Endothelial cell of umbilical vein (primary cell): ENCODE results near the gene PCDHGA2. TPM values are rescaled to one million over a fixed set of nuclear protein-coding genes. Genes with fewer than 3 reads are reported as not detected.

Experiments used
- BruUV-seq: library from RNA; stranded (reverse); fragments of 400-500 nt; replicated peaks from 2 replicates; lab custom pipeline; 2021; lab: Mats Ljungman, UMichigan
- CTCF ChIA-PET: fragments of 300-600, 350-600 bp; sonication (Branson Sonifier 250); formaldehyde crosslinking; loops from one replicate; lab custom pipeline; 2021; ENCODE audit warnings: antibody characterized with exemption, inconsistent platforms; lab: Charles Lee
- POLR2A ChIA-PET: fragments of 300-600, 350-600 bp; sonication (Branson Sonifier 250); formaldehyde crosslinking; loops from one replicate; lab custom pipeline; 2021; ENCODE audit warnings: antibody characterized with exemption, inconsistent platforms; lab: Charles Lee
- DNase-seq: peaks from one replicate; pipeline ENCODE4 v3.0.0-alpha.2; 2011; ENCODE audit warnings: low read depth, low spot score
- FAIRE-seq: peaks from 2 replicates; lab custom pipeline; 2011; peaks lifted over from hg19 to GRCh38; lab: Jason Lieb, UNC
- H2AFZ ChIP-seq: 2 replicates; pipeline ENCODE4 v1.6.0; 2012; ENCODE audit warnings: low read depth, low read length, control low read depth, inconsistent platforms
- H3K27ac ChIP-seq: 2 replicates; pipeline ENCODE4 v1.5.1; 2011; ENCODE audit warnings: low read depth, mild to moderate bottlenecking, control low read depth, low read length, moderate library complexity; ENCODE audit not compliant: insufficient read depth
- H3K27me3 ChIP-seq, 2 experiments: 2 replicates each; pipeline versions ENCODE4 v1.6.0 to v1.6.1; 2011; ENCODE audit warnings: low read length in 2 of 2, mixed read lengths in 1 of 2; ENCODE audit not compliant: control insufficient read depth in 2 of 2, insufficient read depth in 2 of 2
- H3K36me3 ChIP-seq, 2 experiments: 2 replicates in 1 of 2; 3 replicates in 1 of 2; pipeline ENCODE4 v1.5.1; 2011; ENCODE audit warnings: low read length in 2 of 2, mild to moderate bottlenecking in 1 of 2, moderate library complexity in 1 of 2; ENCODE audit not compliant: control insufficient read depth in 2 of 2, insufficient read depth in 2 of 2; ENCODE audit errors: extremely low read depth in 1 of 2
- H3K4me1 ChIP-seq: 3 replicates; pipeline ENCODE4 v1.5.1; 2011; ENCODE audit warnings: mild to moderate bottlenecking, low read length; ENCODE audit not compliant: control insufficient read depth, insufficient read depth; ENCODE audit errors: extremely low read depth
- H3K4me2 ChIP-seq: 2 replicates; pipeline ENCODE4 v1.6.1; 2011; ENCODE audit warnings: low read length, control low read depth, mixed read lengths; ENCODE audit not compliant: insufficient read depth
- H3K4me3 ChIP-seq, 3 experiments: fragments of 200-600 bp in 1 of 3; sonication (generic), shearing (Covaris generic) in 1 of 3; replicated peaks in 1 of 3; 2 replicates each; pipeline ENCODE4 v1.5.1; 2011 to 2016; ENCODE audit warnings: control low read depth in 3 of 3, low read length in 3 of 3, mild to moderate bottlenecking in 2 of 3, inconsistent platforms in 1 of 3, low read depth in 1 of 3, moderate library complexity in 1 of 3; ENCODE audit not compliant: insufficient read depth in 1 of 3
- H3K79me2 ChIP-seq: 2 replicates; pipeline ENCODE4 v1.6.0; 2012; ENCODE audit warnings: low read length, inconsistent platforms; ENCODE audit not compliant: control insufficient read depth, insufficient read depth
- H3K9ac ChIP-seq: replicated peaks from 2 replicates; pipeline ENCODE3; 2011; ENCODE audit warnings: low read length, control low read depth; ENCODE audit not compliant: insufficient read depth; ENCODE audit errors: extremely low read depth
- H3K9me1 ChIP-seq: replicated peaks from 3 replicates; pipeline ENCODE4 v1.6.0; 2011; ENCODE audit warnings: mild to moderate bottlenecking, low read length; ENCODE audit not compliant: control insufficient read depth, insufficient read depth; ENCODE audit errors: extremely low read depth
- H3K9me3 ChIP-seq: replicated peaks from 2 replicates; pipeline ENCODE4 v1.5.1; 2012; ENCODE audit warnings: low read length, inconsistent platforms; ENCODE audit not compliant: control insufficient read depth, insufficient read depth
- H4K20me1 ChIP-seq: replicated peaks from 2 replicates; pipeline ENCODE3; 2011; ENCODE audit warnings: mild to moderate bottlenecking, low read length; ENCODE audit not compliant: control insufficient read depth, insufficient read depth; ENCODE audit errors: extremely low read depth
- CTCF ChIP-seq, 2 donors: IDR thresholded peaks; 1 replicate in 1 of 2; 2 replicates in 1 of 2; pipeline ENCODE4 v1.5.1; 2011; ENCODE audit warnings: low read length in 2 of 2, mild to moderate bottlenecking in 2 of 2, moderate library complexity in 2 of 2, control low read depth in 1 of 2, inconsistent platforms in 1 of 2, low read depth in 1 of 2; ENCODE audit not compliant: insufficient read depth in 1 of 2; ENCODE audit errors: extremely low read depth in 1 of 2
- EZH2 ChIP-seq: IDR thresholded peaks from 2 replicates; pipeline ENCODE4 v1.6.1; 2012; ENCODE audit warnings: borderline replicate concordance, low read depth, mild to moderate bottlenecking, moderate library complexity, low read length, inconsistent platforms; ENCODE audit not compliant: severe bottlenecking
- GATA2 ChIP-seq: IDR thresholded peaks from 2 replicates; pipeline ENCODE4 v1.7.0; 2011; ENCODE audit warnings: low read depth, mild to moderate bottlenecking, moderate library complexity, mixed read lengths, low read length; ENCODE audit not compliant: insufficient read length, insufficient read depth
- JUN ChIP-seq: IDR thresholded peaks from 2 replicates; pipeline ENCODE4 v1.6.1; 2011; ENCODE audit warnings: borderline replicate concordance, low read depth; ENCODE audit not compliant: insufficient read length, insufficient read depth
- MAX ChIP-seq: IDR thresholded peaks from 2 replicates; pipeline ENCODE4 v1.6.1; 2011; ENCODE audit not compliant: insufficient read depth, insufficient read length
- MYC ChIP-seq: IDR thresholded peaks from one replicate; pipeline ENCODE4 v1.6.1; 2011; ENCODE audit warnings: mild to moderate bottlenecking, low read depth, low read length
- POLR2A ChIP-seq: IDR thresholded peaks from 2 replicates; pipeline ENCODE4 v1.6.1; 2012; ENCODE audit warnings: low read depth, mild to moderate bottlenecking, control low read depth, low read length
- POLR2AphosphoS5 ChIP-seq: IDR thresholded peaks from 2 replicates; pipeline ENCODE4 v1.6.1; 2012; ENCODE audit warnings: low read depth, mild to moderate bottlenecking, control low read depth, low read length, moderate library complexity; ENCODE audit not compliant: insufficient read depth
- dilution Hi-C: fragments of 300-500 bp; cut with MboI; formaldehyde crosslinking; loops from one replicate; pipeline ENCODE4 v1.15.0; 2019; ENCODE audit warnings: low sequenced_read_pairs; ENCODE audit not compliant: extremely low pct_ligation_motif_present
- intact Hi-C: fragments of 100-400 bp; cut with micrococcal nuclease; formaldehyde crosslinking; loops from one replicate; pipeline ENCODE4 v1.10.0; 2022
- polyA plus RNA-seq, 4 experiments: library from polyadenylated mRNA; depleted of rRNA in 3 of 4; stranded (reverse) in 3 of 4; unstranded in 1 of 4; fragments of >200 nt; gene quantifications; 2 replicates each; pipeline versions ENCODE4 v1.2.1 to v1.2.3, GENCODE V29; 2011 to 2012; ENCODE audit warnings: missing spikeins in 1 of 4
- total RNA-seq: library from RNA; stranded (reverse); gene quantifications from 2 replicates; pipeline ENCODE4 v1.2.3, GENCODE V29; 2021

The PCDHGA2 gene
- total and polyA plus RNA-seq, 2 donors (not counting 3 experiments of a cell fraction or from before 2014, with no cell fraction given), result 1.2 to 2.0 TPM

DNA sequence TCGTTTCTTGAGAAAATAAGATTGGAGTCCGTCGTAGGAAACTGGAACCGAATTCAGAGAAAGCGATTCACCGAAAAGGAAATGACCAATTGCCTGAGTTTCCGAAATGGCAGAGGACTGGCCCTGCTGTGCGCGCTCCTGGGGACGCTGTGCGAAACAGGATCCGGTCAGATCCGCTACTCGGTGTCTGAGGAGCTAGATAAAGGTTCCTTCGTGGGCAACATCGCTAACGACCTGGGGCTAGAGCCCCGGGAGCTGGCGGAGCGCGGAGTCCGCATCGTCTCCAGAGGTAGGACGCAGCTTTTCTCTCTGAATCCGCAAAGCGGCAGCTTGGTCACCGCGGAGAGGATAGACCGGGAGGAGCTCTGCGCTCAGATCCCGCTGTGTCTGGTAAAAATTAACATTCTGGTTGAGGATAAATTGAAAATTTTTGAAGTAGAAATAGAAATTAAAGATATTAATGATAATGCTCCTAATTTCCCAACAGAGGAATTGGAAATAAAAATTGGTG is 5.4 kb downstream of the PCDHGA2 start:
- H3K9me1 ChIP-seq, result no peaks in the 10 kb centered on the region
- H3K9ac ChIP-seq, result peak overlapping the region; percentile 49
- no peaks in the 10 kb centered on the region for H4K20me1 ChIP-seq
- H3K4me2 ChIP-seq, result peak overlapping the region; percentile 65
- CTCF ChIA-PET, result interaction anchor here (0.8 to 3.8 kb wide), 24 partner anchors 9 to 223 kb away, joined by 3 to 38 read pairs (median 6); partner anchors contain the start of genes PCDHB9, PCDHGA1, PCDHGA10 and PCDHGA12
- peaks cover 7 to 29% of the 10 kb centered on the region in 2 experiments for H3K27me3 ChIP-seq
- dilution Hi-C loops, result no loop called here
- no peaks in the 10 kb centered on the region for H3K79me2 ChIP-seq
- intact Hi-C loops, result loop anchor here (2.0 kb wide), 1 partner anchor 23 kb away; the partner anchor contains the start of gene TAF7
- H3K4me3 ChIP-seq, result peak overlapping the region in 2 of 3 experiments; percentile 17 to 59
- H3K27ac ChIP-seq, result no peak overlapping the region
- peaks cover 3% of the 10 kb centered on the region for H3K4me1 ChIP-seq
- H3K36me3 ChIP-seq, result no peaks in the 10 kb centered on the region
- TF ChIP-seq MAX (no peak), CTCF (IDR thresholded peaks at IDR 0.05; ENCODE audit: extremely low read depth in 1 of 2, insufficient read depth in 1 of 2, low read depth in 1 of 2, low read length in 2 of 2) (no peak), MYC (no peak), GATA2 (no peak), POLR2AphosphoS5 (no peak), JUN (no peak), EZH2 (no peak), POLR2A (no peak)
- no peaks in the 10 kb centered on the region for H3K9me3 ChIP-seq
- FAIRE-seq (peak; percentile 50), DNase-seq (no peak)
- POLR2A ChIA-PET, result interaction anchor here (1.3 kb wide), 1 partner anchor 23 kb away, joined by 3 read pairs; the partner anchor contains the start of gene TAF7
- H2AFZ ChIP-seq, result peak overlapping the region; percentile 86
- TSS peak; percentile 69 for BruUV-seq
